GM12878 (cell line): Measurements from ENCODE around the gene USP54. TPM values are rescaled to one million over a fixed set of nuclear protein-coding genes. Genes with fewer than 3 reads are reported as not detected.

Experiments used
- CREM ChIP-seq: IDR thresholded peaks from 2 replicates; pipeline ENCODE4 v1.6.1; 2014; ENCODE audit warnings: antibody characterized with exemption, low read depth
- EP300 ChIP-seq, 2 experiments: fragments of 150-350 bp in 1 of 2; IDR thresholded peaks; 2 replicates each; pipeline ENCODE4 v1.6.1; 2011 to 2012; ENCODE audit warnings: low read depth in 2 of 2, low read length in 2 of 2, borderline replicate concordance in 1 of 2, improper control_type of control experiment in 1 of 2, inconsistent platforms in 1 of 2; ENCODE audit not compliant: control insufficient read depth in 1 of 2
- HCFC1 ChIP-seq: fragments of 150-350 bp; IDR thresholded peaks from 2 replicates; pipeline ENCODE4 v1.6.1; 2014; ENCODE audit warnings: low read length
- HDAC2 ChIP-seq: fragments of 200-600 bp; sonication (generic); IDR thresholded peaks from 2 replicates; pipeline ENCODE4 v1.6.1; 2017
- IRF3 ChIP-seq: fragments of 450-650 bp; IDR thresholded peaks from 2 replicates; pipeline ENCODE4 v1.6.1; 2014; ENCODE audit warnings: mild to moderate bottlenecking
- JUND ChIP-seq: IDR thresholded peaks from 2 replicates; pipeline ENCODE4 v1.6.1; 2012; ENCODE audit warnings: low read depth, mild to moderate bottlenecking, low read length, improper control_type of control experiment, moderate library complexity
- MTA3 ChIP-seq: IDR thresholded peaks from 2 replicates; pipeline ENCODE4 v1.6.1; 2012; ENCODE audit warnings: low read length, inconsistent platforms, borderline replicate concordance
- PRDM15 ChIP-seq: fragments of 450-650 bp; formaldehyde crosslinking; IDR thresholded peaks from 2 replicates; pipeline ENCODE4 v1.4.0; 2020; ENCODE audit warnings: mild to moderate bottlenecking, moderate library complexity
- TAF1 ChIP-seq: IDR thresholded peaks from 2 replicates; pipeline ENCODE4 v1.6.1; 2011; ENCODE audit warnings: mild to moderate bottlenecking, low read depth, low read length, borderline replicate concordance
- TBL1XR1 ChIP-seq: IDR thresholded peaks from 2 replicates; pipeline ENCODE4 v1.6.1; 2012; ENCODE audit warnings: low read depth, low read length, improper control_type of control experiment
- ZBTB40 ChIP-seq: fragments of 450-650 bp; IDR thresholded peaks from 2 replicates; pipeline ENCODE4 v1.6.1; 2016; ENCODE audit warnings: mild to moderate bottlenecking, moderate library complexity, borderline replicate concordance
- polyA plus RNA-seq, 11 experiments: library from polyadenylated mRNA; depleted of rRNA in 4 of 11; unstranded in 6 of 11; stranded (reverse) in 5 of 11; fragments of >200 nt; fragmentation: Nextera tagmentation in 4 of 11; fragmentation: Illumina TruSeq in 1 of 11; extraction: Ambion mirVana in 4 of 11; extraction: Trizol in 1 of 11; gene quantifications; 1 replicate in 1 of 11; 2 replicates in 10 of 11; pipeline versions ENCODE4 v1.2.1 to v1.2.3, GENCODE V29; 2011 to 2016; ENCODE audit warnings: inconsistent platforms in 2 of 11, missing spikeins in 2 of 11, low read depth in 1 of 11
- total RNA-seq, 4 experiments: library from RNA; depleted of rRNA in 3 of 4; stranded (reverse); fragments of >200 nt in 3 of 4; fragmentation: Illumina TruSeq in 1 of 4; extraction: Trizol in 1 of 4; gene quantifications; 2 replicates each; pipeline versions ENCODE4 v1.2.1 to v1.2.3, GENCODE V29; 2013 to 2021
- TF ChIP-seq, protein P1 (sequence below): fragments of 450-650 bp; IDR thresholded peaks from 2 replicates; pipeline ENCODE4 v1.6.1; 2017; ENCODE audit warnings: mild to moderate bottlenecking, low read depth, inconsistent platforms; ENCODE audit not compliant: poor library complexity, severe bottlenecking

Gene USP54
- total and polyA plus RNA-seq, 10 of the 15 experiments (the other 5 are each of a cell fraction or from before 2014, with no cell fraction given) = 0.93 to 10.5 (median 5.5) TPM

- no peak for TF ChIP-seq PRDM15
- TF ChIP-seq, protein P1, sequence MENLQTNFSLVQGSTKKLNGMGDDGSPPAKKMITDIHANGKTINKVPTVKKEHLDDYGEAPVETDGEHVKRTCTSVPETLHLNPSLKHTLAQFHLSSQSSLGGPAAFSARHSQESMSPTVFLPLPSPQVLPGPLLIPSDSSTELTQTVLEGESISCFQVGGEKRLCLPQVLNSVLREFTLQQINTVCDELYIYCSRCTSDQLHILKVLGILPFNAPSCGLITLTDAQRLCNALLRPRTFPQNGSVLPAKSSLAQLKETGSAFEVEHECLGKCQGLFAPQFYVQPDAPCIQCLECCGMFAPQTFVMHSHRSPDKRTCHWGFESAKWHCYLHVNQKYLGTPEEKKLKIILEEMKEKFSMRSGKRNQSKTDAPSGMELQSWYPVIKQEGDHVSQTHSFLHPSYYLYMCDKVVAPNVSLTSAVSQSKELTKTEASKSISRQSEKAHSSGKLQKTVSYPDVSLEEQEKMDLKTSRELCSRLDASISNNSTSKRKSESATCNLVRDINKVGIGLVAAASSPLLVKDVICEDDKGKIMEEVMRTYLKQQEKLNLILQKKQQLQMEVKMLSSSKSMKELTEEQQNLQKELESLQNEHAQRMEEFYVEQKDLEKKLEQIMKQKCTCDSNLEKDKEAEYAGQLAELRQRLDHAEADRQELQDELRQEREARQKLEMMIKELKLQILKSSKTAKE = peak; percentile 37
- peak; percentile 83 for TF ChIP-seq IRF3
- peak; percentile 7; the same call in 1 of the 2 replicates for TF ChIP-seq ZBTB40
- TF ChIP-seq TBL1XR1 = no peak; the same call in 1 of the 2 replicates
- no peak for TF ChIP-seq EP300 (IDR thresholded peaks at IDR 0.05; ENCODE audit: borderline replicate concordance in 1 of 2, control insufficient read depth in 1 of 2, low read depth in 2 of 2, low read length in 2 of 2)
- TF ChIP-seq HCFC1 = peak; percentile 58
- no peak for TF ChIP-seq HDAC2
- TF ChIP-seq JUND = no peak
- peak; percentile 63 for TF ChIP-seq TAF1
- peak; percentile 61; the same call in 1 of the 2 replicates for TF ChIP-seq CREM
- TF ChIP-seq MTA3 = no peak
- TF ChIP-seq, all 136 proteins: peak for 24
Measured at GRCh38 chr10:73495884-73496674, 95.1 kb downstream of the USP54 start, which contains the start of gene PPP3CB (continued).
